A673 (cell line): ENCODE results near the gene NCOA3.

Source experiments
- EZH2 ChIP-seq: fragments of 200-600 bp; sonication (generic); IDR thresholded peaks from 2 replicates; pipeline ENCODE4 v1.6.1; 2017; ENCODE audit warnings: borderline replicate concordance, low read depth, mild to moderate bottlenecking, mixed read lengths, antibody characterized with exemption, low read length; ENCODE audit not compliant: poor library complexity, severe bottlenecking
- TF ChIP-seq, protein P1 (sequence below): fragments of 300-800, 200-600 bp; sonication (generic); conservative IDR thresholded peaks from 2 replicates; pipeline ENCODE4 v1.5.1; 2017; ENCODE audit warnings: low read depth, mild to moderate bottlenecking, antibody characterized with exemption, low read length, moderate library complexity, mixed read lengths

DNA sequence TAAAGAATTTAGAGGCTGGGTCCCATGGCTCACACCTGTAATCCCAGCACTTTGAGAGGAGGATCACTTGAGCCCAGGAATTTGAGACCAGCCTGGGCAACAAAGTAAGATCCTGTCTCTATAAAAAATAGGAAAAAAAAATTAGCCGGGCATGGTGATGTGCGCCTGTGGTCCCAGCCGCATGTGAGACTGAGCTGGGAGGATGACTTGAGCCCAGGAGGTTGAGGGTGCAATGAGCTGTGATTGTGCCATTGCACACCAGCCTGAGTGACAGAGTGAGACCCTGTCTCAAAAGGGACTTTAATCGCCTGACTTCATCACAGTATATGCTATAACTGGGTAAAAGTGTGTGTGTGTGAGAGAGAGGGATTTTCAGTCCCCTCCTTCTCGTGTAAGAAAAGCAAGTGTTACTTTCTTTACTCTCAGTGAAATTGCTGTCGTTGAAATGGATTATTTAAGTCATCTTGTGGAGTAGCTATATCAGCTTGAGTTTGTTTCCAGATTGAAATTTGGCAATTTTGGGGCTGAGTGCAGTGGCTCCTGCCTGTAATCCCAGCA, 7.5 kb downstream of the NCOA3 start:
- TF ChIP-seq, protein P1, sequence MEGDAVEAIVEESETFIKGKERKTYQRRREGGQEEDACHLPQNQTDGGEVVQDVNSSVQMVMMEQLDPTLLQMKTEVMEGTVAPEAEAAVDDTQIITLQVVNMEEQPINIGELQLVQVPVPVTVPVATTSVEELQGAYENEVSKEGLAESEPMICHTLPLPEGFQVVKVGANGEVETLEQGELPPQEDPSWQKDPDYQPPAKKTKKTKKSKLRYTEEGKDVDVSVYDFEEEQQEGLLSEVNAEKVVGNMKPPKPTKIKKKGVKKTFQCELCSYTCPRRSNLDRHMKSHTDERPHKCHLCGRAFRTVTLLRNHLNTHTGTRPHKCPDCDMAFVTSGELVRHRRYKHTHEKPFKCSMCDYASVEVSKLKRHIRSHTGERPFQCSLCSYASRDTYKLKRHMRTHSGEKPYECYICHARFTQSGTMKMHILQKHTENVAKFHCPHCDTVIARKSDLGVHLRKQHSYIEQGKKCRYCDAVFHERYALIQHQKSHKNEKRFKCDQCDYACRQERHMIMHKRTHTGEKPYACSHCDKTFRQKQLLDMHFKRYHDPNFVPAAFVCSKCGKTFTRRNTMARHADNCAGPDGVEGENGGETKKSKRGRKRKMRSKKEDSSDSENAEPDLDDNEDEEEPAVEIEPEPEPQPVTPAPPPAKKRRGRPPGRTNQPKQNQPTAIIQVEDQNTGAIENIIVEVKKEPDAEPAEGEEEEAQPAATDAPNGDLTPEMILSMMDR, result no peak
- no peak for TF ChIP-seq EZH2
